HCT116 (cell line): ENCODE results near the gene CCDC90B.

ENCODE experiments used
- POLR2A ChIP-seq: IDR thresholded peaks from 2 replicates; pipeline ENCODE4 v1.7.0; 2011; ENCODE audit warnings: borderline replicate concordance; ENCODE audit not compliant: insufficient read depth, insufficient read length; ENCODE audit errors: extremely low read depth
- POLR2AphosphoS5 ChIP-seq: IDR thresholded peaks from 2 replicates; pipeline ENCODE4 v1.6.1; 2011; ENCODE audit warnings: mild to moderate bottlenecking, low read depth, low read length, moderate library complexity

- no peak for TF ChIP-seq POLR2A
- no peak for TF ChIP-seq POLR2AphosphoS5
These were observed 29.4 kb downstream of the CCDC90B start for GRCh38 chr11:83256602-83257340.
